Right lung (tissue), 5 donors: ENCODE data around the gene NELFA. TPM values are rescaled to one million over a fixed set of nuclear protein-coding genes. Genes with fewer than 3 reads are reported as not detected.
"Not testable (repeated sequence)": the region's sequence is repeated elsewhere in the genome, so short reads cannot be mapped to it uniquely, and the experiment has no call there.

Experiments used
- DNase-seq, 2 donors: peaks; one replicate each; pipeline ENCODE4 v3.0.0-alpha.2; 2013
- polyA plus RNA-seq, 5 donors: library from polyadenylated mRNA; unstranded; fragments of 120-200 nt; gene quantifications; one replicate each; pipeline versions ENCODE4 v1.2.1 to v1.2.3, GENCODE V29; 2013; ENCODE audit warnings: inconsistent platforms in 1 of 5, low replicate concordance in 1 of 5; ENCODE audit not compliant: insufficient read length in 5 of 5, insufficient read depth in 1 of 5

NELFA gene
- polyA plus RNA-seq, 5 donors, result 24.6 to 42.7 (median 33.8) TPM

DNA sequence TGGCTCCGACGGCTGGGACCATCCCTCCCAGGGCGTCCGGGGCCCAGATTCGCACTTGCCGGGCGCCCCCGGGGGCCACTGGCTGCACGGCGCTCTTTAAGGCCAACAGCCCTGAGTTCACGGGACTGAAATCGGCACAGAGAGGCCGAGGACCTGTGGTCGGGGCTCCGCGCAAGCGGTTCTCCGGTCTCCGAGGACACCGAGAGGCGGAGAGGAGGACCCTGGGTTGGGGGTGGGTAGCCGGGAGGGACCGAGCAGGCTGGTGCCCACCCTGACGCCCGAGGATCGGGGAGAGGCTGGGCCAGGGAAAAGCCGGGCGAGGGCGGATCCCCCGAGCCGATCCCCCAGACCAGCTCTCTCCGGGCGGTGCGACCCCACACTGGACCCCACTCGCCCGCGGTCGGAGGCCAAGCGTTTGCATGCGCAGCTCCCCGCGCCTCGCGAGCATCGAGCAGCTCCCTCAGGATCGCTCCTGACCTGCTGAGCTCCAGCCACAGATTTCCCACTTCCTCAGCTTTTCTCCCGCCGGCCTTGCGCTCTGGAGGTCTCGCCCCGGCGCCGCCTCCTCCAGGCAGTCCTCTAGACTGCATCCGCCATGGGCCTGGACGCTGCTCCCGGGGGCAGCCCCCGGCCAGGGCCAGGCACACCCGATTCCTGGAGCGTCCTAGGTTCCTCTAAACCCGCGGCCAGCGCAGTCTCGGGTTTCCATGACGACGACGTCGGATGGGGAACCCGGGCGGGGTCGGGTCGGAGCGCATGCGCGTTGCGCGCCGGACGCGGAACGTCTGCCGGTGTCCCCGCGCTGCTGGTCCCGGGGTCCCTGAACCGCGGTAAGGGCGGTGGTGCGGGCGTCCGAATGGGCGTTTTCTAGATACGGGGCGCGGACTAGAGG is 32.7 kb upstream of the NELFA start:
- peak; percentile 57 to 61 for DNase-seq

DNA sequence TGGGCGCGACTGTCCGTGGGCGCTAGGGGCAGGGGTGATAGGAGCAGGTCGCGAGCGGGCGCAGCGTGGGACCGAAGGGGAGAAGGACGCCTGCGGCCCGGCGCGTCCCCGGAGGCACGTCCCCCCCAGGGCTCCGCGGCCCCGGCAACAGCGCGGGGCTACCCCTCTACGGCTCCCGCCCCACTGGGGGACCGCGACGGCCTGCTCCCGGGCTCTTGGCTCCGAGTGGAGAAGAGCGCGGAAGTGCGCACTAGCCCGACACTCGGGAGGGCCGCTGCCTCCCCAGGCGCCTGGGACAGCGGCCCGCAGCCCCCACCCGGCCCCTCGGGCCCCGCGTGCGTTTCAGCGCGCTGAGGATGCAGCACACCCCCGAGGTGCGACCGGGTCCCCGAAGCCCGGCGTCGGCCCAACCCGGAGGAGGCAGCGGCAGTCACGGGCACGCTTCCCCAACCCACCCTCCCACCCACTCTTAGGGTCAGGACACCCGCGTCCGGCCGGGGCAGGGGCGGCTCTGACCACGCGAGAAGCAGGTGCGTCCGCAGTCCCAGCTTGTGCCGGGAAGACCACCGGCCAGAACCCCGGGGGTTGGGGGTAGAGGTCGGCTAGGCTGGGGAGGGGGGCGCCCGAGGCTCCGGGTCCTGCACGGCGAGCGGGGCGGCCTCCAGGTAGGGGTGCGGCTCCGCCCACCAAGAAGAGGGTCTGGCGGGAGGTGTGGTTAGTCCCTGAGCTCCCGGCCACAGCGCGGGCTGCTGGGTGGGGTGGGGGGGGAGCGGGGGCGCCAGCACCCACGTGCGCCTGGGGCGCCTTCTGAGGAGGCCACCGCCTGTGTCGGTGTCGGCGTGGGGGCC is 31.8 kb upstream of the NELFA start:
- no peak for DNase-seq

DNA sequence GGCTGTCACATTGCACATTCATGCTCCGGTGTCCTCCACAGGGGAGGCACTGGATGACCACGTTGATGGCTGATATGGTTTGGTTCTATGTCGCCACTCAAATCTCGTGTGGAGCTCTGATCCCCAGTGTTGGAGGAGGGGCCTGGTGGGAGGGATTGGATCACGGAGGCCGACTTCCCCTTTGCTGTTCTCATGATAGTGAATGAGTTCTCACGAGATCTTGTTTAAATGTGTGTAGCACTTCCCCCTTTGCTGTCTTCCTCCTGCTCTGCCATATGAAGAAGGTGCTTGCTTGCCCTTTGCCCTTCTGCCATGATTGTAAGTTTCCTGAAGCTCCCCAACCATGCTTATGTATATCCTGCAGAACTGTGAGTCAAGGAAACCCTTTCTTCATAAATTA is 28.1 kb upstream of the NELFA start:
- no peak for DNase-seq

DNA sequence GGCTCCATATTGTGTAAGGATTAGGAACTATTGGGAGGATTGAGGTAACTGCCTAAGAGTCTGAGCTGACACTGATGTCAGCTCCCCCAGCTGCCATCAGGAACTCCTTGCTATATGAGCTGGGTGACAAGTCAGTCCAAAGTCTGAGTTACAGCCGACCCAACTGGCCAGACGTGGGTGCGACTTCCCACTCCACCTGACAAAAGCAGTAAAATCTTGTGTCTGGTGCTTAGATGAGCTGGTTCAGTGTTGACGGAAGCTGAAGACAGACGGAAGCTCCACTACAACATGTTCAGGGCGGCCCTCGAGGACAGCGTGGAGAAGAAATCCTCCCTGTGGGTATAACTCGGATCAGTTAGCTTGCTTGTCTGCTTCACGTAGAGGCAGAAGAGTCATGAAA is 27.6 kb upstream of the NELFA start:
- DNase-seq, result no peak

DNA sequence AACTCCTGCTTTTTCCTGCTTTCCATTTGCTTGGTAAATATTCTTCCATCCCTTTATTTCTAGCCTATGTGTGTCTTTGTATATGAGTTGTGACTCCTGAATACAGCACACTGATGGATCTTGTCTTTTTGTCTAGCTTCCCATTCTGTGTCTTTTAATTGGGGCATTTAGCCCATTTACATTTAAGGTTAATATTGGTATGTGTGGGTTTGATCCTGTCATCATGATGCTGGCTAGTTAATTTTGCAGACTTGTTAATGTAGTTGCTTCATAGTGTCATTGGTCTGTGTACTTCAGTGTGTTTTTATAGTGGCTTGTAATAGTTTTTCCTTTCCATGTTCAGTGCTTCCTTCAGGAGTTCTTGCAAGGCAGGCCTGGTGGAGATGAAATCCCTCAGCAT is 22.4 kb upstream of the NELFA start:
- DNase-seq, result not testable (repeated sequence)

DNA sequence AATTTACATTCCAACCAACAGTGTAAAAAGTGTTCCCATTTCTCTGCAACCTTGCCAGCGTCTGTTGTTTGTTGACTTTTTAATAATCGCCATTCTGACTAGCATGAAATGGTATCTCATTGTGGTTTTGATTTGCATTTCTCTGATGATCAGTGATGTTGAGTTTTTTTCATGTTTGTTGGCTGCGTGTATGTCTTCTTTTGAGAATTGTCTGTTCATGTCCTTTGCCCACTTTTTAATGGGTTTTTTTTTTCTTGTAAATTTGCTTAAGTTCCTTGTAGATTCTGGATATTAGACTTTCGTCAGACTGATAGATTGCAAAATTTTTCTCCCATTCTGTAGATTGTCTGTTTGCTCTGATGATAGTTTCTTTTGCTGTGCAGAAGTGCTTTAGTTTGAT is 18.3 kb upstream of the NELFA start:
- not testable (repeated sequence) for DNase-seq

DNA sequence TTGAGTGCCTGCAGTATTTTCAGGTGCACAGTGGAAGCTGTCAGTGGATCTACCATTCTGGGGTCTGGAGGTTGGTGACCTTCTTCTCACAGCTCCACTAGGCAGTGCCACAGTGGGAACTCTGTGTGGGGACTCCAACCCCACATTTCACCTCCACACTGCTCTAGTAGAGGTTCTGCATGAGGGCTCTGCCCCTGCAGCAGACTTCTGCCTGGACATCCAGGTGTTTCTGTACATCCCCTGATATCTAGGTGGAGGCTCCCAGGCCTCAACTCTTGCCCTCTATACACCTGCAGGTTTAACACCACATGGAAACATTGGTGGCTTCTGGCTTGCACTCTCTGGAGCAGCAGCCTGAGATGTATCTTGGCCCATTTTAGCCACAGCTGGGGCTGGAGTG is 17.0 kb upstream of the NELFA start:
- no peak for DNase-seq

DNA sequence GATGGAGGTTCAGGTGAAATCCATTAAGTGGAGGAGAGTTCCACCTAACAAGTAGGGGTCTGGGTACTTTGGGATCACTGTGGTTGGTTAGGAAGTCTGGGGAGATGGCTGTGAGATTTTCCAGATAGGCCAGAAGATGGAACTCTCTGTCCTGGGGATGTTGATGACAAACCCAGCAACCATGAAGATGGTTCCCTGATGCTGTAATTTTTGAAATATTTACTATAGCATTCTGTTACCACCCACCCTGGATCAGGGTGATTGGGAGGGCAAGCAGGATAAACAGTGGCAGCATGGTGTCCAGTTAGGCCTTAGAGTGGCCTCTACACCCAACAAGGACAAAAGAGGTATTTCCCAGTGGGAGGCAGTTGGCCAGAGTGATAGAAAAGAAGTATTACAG is 15.9 kb upstream of the NELFA start:
- DNase-seq, result no peak

DNA sequence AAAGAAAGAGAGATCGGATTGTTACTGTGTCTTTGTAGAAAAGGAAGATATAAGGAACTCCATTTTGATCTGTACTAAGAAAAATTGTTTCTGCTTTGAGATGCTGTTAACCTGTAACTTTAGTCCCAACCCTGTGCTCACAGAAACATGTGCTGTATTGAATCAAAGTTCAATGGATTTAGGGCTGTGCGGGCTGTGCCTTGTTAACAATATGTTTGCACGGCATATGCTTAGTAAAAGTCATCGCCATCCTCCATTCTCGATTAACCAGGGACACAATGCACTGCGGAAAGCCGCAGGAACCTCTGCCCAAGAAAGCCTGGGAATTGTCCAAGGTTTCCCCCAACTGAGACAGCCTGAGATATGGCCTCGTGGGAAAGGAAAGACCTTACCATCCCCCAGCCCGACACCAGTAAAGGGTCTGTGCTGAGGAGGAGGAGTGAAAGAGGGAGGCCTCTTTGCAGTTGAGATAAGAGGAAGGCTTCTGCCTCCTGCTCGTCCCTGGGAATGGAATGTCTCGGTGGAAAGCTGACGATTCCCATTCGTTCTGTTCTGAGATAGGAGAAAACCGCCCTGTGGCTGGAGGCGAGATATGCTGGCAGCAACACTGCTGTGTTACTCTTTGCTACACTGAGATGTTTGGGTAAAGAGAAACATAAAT is 12.7 kb upstream of the NELFA start:
- not testable (repeated sequence) for DNase-seq

DNA sequence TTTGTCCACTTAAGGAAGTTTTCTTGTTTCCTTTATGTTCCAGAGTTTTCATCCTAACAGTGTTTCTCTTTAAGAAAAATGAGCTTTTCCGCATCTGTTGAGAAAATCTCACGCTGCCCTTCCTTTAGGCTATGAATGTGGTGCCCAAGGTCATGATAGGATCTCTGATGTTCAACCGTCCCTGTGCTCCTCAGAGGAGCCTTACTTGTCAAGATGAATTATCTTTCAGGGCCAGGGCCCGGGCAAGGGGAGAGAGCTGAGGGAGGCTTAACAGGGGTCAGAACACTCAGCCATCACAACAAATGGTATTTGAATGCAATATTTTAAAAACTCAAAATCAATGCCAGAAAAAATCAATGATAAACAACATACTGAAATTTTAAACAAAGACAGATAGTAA is 6.2 kb upstream of the NELFA start:
- no peak for DNase-seq

DNA sequence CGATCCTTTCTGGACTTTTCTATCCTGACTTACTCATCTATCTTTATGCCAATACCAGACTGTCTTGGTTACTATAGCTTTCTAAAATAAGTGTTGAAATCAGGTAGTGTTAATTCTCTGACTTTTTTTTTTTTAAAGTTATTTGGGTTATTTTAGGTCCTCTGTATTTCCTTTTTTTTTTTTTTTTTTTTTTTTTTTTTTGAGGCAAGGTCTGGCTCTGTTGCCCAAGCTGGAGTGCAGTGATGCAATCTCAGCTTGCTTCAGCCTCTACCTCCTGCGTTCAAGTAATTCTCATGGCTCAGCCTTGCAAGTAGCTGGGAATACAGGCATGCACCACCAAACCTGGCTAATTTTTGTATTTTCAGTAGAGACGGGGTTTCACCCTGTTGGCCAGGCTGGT is 2.8 kb upstream of the NELFA start:
- no peak for DNase-seq

DNA sequence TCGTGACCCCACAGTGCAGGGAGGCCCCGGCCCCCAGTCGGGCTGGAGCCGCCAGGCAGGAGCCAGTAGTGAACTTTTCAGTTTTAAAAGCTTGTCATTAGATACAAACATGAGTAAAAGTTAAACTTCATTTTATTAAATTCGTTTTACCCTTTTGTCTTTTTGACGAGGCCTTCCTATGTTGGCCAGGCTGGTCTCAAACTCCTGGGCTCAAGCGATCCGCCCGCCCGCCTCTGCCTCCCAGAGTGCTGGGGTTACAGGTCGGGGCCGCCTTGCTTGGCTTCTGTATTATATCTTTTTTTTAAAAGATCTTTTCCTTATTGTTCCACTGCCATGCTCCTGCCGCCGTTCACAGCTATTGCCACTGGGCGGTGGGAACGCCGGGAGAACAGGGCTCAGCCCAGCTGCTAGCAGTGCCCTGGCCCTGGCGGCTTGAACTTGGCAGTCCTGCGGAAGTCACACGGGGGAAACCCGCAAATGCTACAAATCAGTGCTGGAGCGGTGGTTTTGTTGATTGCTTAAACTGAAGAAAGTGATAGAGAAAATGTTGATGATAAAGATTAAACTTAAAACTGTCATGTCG is 968 bp upstream of the NELFA start:
- peak; percentile 16 to 18 for DNase-seq

DNA sequence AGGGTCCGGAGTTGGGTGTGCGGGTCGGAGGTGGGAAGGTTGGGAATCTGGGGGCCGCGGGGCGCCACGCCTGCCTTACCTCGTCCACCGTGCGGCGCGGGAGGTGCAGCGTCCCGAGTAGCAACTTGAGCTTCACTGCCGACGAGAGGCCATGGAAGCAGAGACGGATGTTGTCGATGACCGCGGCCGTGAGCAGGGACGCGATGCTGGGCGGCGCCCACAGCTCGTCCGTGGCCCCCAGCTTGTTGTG is 178 bp downstream of the NELFA start:
- no peak for DNase-seq

DNA sequence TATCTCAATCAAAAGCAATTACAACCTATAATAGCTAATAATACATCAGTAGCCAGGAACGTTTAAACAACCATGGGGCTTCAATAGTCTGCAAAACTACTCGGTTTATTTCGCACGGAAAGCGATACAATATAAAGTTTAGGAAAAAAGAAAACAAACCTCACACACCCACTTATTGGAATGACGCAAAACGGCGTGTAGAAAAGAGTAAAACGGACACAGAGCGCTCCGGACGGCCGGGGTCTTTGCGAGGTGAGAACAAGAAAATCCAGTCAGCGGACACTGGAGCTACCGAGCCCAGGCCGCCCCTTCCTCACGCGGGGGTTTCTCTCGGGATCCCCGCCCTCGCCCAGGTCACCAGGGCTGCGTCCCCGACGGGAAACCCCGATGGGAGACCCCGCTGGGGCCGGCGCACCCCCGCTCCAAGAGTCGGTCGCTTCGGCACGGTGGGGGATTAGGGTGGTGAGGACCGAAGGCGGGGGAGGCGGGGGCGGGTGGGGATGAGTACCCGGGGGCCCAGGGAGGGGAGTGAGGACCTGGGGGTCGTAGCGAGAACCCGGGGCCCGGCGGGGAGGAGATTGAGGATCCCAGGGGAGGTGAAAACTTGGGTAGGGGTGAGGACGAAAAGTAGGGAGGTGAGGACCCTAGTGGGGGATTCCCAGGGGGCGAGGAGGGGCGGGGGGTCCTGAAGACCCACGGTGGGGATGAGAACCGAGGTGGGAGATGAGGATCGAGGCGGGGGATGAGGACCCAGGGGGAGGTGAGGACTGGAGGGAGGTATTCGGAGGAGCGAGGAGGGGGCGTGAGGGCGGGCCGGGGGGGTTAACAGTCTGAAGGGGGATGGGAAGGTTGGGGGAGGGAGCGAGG is 737 bp downstream of the NELFA start:
- DNase-seq, result no peak

DNA sequence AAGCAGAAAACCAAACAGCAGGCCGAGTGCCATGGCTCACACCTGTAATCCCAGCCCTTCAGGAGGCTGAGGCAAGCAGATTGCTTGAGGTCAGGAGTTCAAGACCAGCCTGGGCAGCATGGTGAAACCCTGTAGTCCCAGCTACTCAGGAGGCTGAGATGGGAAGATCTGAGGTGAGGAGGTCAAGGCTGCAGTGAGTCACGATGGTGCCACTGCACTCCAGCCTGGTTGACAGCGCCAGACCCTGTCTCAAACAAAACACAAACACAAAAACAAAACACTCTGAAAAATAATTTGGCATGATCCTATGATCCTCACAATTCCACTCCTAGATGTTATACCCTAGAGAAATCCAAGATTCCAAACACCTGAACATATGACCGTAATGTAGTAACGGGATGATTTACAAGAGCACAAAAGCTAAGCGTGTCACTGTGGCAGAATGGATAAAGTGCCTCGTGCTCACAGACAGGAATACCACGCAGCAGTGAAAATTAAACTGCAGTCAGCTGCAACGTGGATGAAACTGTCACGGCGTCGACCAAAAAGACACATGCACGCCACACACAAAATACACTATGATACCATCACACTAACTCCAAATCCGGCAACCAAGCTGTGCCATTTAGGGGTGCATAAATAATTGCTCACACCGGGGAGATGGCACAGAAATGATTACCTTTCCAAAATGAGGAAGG is 1.7 kb downstream of the NELFA start:
- DNase-seq, result no peak

DNA sequence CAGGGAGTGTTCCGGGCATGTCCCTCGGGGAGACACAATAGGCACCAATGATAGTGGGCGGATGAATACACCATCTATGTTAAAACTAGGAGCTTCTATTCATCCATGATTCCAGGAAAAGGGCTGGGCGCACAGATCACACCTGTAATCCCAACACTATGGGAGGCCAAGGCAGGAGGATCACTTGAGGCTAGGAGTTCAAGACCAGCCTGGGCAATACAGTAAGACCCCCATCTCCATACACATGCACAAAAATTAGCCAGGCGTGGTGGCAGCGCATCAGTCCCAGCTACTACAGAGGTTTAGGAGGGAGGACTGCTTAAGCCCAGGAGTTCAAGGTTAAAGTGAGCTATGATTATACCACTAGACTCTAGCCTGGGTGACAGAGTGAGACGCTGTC is 2.4 kb downstream of the NELFA start:
- no peak for DNase-seq

DNA sequence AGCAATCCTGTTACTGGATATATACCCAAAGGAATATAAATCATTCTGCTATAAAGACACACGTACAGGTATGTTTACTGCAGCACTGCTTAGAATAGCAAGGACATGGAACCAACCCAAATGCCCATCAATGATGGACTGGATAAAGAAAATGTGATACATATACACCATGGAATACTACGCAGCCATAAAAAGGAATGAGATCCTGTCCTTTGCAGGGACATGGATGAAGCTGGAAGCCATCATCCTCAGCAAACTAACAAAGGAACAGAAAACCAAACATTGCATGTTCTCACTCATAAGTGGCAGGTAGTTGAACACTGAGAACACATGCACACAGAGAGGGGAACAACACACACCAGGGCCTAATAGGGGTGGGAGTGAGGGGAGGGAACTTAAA is 5.4 kb downstream of the NELFA start:
- not testable (repeated sequence) for DNase-seq

DNA sequence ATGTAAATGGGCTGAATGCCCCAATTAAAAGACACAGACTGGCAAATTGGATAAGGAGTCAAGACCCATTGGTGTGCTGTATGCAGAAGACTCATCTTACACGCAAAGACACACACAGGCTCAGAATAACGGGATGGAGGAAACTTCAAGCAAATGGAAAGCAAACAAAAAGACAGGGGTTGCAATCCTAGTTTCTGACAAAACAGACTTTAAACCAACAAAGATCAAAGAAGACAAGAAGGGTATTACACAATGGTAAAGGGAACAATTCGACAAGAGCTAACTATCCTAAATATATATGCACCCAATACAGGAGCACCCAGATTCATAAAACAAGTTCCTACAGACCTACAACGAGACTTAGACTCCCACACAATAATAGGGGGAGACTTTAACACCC is 9.5 kb downstream of the NELFA start:
- DNase-seq, result not testable (repeated sequence)

DNA sequence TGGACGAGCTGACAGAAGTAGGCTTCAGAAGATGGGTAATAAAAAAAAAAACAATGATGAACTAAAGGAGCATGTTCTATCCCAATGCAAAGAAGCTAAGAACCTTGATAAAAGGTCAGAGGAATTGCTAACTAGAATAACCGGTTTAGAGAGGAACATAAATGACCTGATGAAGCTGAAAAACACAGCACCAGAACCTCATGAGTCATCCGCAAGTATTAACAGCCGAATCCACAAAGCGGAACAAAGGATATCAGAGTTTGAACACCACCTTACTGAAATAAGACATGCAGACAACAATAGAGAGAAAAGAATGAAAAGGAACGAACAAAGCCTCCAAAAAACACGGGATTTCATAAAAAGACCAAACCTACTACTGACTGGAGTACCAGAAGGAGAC is 10.5 kb downstream of the NELFA start:
- no peak for DNase-seq

DNA sequence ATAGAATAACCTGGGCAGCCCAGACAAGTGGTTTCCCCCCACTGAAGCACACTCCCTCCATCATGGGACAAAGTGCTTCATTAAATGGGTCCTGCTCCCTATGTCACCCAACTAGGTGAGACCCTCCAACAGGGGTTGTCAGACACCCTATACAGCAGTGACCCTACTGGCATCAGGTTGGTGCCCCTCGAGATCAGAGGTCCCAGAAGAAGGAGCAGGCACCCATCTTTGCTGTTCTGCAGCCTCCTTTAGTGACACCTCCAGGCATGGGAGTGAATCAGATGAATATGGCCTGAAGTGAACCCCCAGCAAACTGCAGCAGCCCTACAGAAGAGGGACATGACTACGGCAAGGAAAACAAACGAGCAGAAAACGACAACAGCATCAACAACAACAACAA is 11.1 kb downstream of the NELFA start:
- DNase-seq, result no peak
